Parathyroid adenoma (tissue), 2 donors: Measurements from ENCODE around the gene MAPK13.

Experiments used
- H2AFZ ChIP-seq: fragments of 300-600 bp; sonication (generic); one replicate; pipeline ENCODE4 v1.7.0; 2017; ENCODE audit warnings: antibody characterized with exemption, mild to moderate bottlenecking
- H3K27ac ChIP-seq: fragments of 300-600 bp; sonication (generic); one replicate; pipeline ENCODE4 v1.7.0; 2017
- H3K27me3 ChIP-seq: fragments of 300-600 bp; sonication (generic); one replicate; pipeline ENCODE4 v1.7.0; 2017; ENCODE audit warnings: low read length; ENCODE audit not compliant: control insufficient read depth, insufficient read depth
- H3K36me3 ChIP-seq: fragments of 300-600 bp; sonication (generic); one replicate; pipeline ENCODE4 v1.7.0; 2017; ENCODE audit warnings: low read length; ENCODE audit not compliant: control insufficient read depth, insufficient read depth
- H3K4me1 ChIP-seq: fragments of 300-600 bp; sonication (generic); one replicate; pipeline ENCODE4 v1.7.0; 2017; ENCODE audit warnings: control low read depth
- H3K4me2 ChIP-seq: fragments of 300-600 bp; sonication (generic); one replicate; pipeline ENCODE4 v1.7.0; 2017; ENCODE audit warnings: low read length
- H3K4me3 ChIP-seq: fragments of 300-600 bp; sonication (generic); one replicate; pipeline ENCODE4 v1.7.0; 2017; ENCODE audit warnings: low read depth, low read length
- H3K79me2 ChIP-seq: fragments of 300-600 bp; sonication (generic); one replicate; pipeline ENCODE4 v1.7.0; 2017; ENCODE audit warnings: control low read depth
- H3K9ac ChIP-seq: fragments of 300-600 bp; sonication (generic); one replicate; pipeline ENCODE4 v1.7.0; 2017; ENCODE audit warnings: mild to moderate bottlenecking
- H3K9me3 ChIP-seq: fragments of 300-600 bp; sonication (generic); one replicate; pipeline ENCODE4 v1.7.0; 2017; ENCODE audit warnings: low read length; ENCODE audit not compliant: control insufficient read depth
- TF ChIP-seq, protein P1 (sequence below): fragments of 300-600 bp; sonication (generic); IDR thresholded peaks from one replicate; pipeline ENCODE4 v1.7.0; 2017; ENCODE audit warnings: antibody characterized with exemption, mild to moderate bottlenecking
- donor health status: primary hyperparathyroidism.

MAPK13 gene

DNA sequence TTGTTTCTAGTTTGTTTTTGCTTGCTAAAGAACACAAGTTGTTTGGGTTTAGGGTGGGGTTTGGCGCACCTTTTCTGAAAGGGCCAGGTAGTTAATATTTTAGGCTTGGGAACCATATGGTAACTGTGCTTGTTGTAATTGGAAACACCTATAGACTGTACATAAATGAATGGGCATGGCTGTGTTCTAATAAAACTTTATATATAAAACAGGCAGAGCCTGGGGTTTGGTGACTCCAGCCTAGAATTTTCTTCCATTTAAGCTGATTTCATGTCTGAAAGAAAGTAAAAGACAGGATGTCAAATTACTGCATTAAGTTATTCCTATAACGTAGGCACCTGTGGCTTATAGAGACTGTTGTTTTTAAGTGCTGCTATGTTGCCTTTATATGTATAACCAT, 36.1 kb upstream of the MAPK13 start:
- no peak overlapping the region for H3K4me2 ChIP-seq
- H3K79me2 ChIP-seq: peaks cover 3% of the 10 kb centered on the region
- H3K4me3 ChIP-seq: no peak overlapping the region
- no peaks in the 10 kb centered on the region for H3K9me3 ChIP-seq
- H3K27me3 ChIP-seq: no peaks in the 10 kb centered on the region
- H3K27ac ChIP-seq: no peak overlapping the region
- no peak overlapping the region for H2AFZ ChIP-seq
- no peaks in the 10 kb centered on the region for H3K36me3 ChIP-seq
- TF ChIP-seq, protein P1, sequence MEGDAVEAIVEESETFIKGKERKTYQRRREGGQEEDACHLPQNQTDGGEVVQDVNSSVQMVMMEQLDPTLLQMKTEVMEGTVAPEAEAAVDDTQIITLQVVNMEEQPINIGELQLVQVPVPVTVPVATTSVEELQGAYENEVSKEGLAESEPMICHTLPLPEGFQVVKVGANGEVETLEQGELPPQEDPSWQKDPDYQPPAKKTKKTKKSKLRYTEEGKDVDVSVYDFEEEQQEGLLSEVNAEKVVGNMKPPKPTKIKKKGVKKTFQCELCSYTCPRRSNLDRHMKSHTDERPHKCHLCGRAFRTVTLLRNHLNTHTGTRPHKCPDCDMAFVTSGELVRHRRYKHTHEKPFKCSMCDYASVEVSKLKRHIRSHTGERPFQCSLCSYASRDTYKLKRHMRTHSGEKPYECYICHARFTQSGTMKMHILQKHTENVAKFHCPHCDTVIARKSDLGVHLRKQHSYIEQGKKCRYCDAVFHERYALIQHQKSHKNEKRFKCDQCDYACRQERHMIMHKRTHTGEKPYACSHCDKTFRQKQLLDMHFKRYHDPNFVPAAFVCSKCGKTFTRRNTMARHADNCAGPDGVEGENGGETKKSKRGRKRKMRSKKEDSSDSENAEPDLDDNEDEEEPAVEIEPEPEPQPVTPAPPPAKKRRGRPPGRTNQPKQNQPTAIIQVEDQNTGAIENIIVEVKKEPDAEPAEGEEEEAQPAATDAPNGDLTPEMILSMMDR: no peak
- H3K9ac ChIP-seq: no peak overlapping the region
- no peaks in the 10 kb centered on the region for H3K4me1 ChIP-seq

DNA sequence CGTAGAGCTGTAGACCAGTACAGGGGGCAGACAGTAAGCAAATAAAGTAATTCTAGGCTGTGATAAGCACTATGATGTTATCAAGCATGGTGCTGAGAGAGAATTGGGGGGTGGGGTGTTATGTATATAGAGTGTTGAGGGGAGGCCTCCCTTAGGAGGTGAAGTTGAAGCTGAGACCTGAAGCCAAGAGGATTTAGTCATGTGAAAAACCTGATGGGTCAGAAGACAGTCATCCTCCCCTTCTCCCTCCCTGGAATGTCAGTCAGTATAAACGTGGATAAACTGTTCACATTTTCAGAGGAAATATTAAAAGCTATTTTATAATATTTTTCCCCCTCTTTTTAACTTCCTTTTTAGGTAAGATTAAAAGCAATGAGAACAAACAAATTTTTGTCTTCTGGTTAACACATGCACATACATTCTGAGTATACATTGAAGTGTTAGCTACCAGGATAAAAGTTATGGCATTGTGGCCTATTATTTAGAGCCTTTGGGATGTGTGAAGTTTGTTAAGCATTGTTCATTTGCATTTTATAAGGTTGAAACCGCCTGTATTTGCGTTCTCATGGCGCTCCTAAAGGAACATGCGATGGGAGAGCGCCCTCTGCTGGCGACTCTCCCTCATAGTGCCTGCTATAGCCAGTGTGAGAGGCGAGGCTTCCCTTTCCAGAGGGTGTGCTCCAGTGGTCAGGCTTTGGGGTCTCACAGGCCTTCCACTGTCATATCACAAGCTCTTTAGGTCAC, 35.4 kb upstream of the MAPK13 start:
- H3K36me3 ChIP-seq: no peaks in the 10 kb centered on the region

DNA sequence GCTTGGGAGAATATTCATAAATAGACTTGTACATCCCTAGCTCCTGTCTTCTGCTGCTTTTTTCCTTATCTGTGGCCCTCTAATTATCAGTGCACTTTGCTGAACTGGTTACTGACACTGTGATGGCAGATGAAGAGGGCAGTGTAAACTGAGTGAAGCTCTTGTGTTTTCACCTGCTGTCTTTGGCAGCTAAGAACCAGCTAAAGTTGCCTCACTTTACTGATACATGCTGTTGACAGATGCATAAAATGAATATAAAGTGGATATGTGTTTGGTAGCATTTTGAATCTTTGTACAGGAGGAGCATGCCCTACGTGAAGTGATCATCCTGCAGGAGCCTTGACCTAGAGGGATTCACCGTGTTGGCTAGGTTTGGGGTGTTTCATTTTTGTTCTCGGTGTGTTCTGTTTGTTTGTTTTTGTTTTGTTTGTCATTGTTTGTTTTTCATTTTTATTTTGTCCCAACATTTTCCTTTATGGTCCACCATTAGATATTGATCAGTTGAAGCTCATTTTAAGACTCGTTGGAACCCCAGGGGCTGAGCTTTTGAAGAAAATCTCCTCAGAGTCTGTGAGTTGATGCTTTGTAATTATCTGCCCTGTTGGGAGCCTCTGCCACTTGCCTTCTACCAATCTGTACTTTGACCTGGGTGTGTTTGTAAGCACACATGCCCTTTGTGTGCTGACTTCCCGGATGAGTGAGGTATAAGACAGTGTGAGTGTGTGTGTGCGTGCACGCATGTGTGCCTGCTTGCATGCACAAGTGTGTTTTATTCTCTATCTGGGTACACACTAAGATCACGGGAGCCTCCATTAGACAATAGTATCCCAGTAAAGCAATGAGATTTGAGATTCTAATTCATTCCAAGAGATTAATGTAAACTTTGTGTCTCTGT, 34.6 kb upstream of the MAPK13 start:
- Histone ChIP-seq H3K9me3 (no peaks in the 10 kb centered on the region), H3K9ac (no peak overlapping the region), H3K27ac (no peak overlapping the region), H3K27me3 (no peaks in the 10 kb centered on the region), H3K4me2 (no peak overlapping the region), H3K36me3 (no peaks in the 10 kb centered on the region), H3K4me1 (no peaks in the 10 kb centered on the region), H2AFZ (no peak overlapping the region), H3K79me2 (peaks cover 3% of the 10 kb centered on the region), H3K4me3 (no peak overlapping the region)
- TF ChIP-seq, protein P1: no peak

More for the DNA sequence above, 35.4 kb upstream of the MAPK13 start:
- Histone ChIP-seq H3K27me3 (no peaks in the 10 kb centered on the region), H3K79me2 (peaks cover 3% of the 10 kb centered on the region), H3K9me3 (no peaks in the 10 kb centered on the region), H3K4me3 (no peak overlapping the region), H3K4me1 (no peaks in the 10 kb centered on the region), H3K27ac (no peak overlapping the region), H3K9ac (no peak overlapping the region), H2AFZ (peak overlapping the region; percentile 50), H3K4me2 (no peak overlapping the region)
- TF ChIP-seq, protein P1: peak; percentile 95

DNA sequence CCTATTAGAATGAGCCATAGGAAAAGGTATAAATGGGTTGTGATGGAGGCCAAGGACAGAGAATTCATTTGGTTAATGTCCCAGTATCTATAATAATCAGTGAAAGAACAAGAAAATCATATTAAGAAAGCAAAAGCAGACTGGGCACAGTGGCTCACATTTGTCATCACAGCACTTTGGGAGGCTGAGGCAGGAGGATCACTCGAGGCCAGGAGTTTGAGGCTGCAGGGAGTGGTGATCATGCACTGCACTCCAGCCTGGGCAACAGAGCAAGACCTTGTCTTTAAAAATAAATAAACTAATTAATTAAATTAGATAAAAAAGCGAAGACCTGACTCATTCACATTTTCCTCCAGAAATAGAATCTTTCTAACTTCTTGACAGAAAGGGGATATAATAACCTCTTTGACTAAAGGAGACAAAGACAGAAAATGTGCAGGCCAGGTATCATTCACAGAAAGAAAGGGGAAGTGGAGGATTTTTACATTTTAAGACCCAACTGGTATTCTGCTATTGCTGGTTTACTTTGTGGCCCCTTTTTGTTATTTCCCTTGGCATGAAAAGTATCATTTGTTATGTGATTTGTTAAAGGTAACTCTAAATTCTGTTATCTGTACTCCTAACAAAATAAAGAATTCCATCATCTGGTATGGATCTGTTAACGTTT, 31.9 kb upstream of the MAPK13 start:
- Histone ChIP-seq H3K27ac (no peak overlapping the region), H3K4me2 (no peak overlapping the region), H3K9ac (no peak overlapping the region), H3K36me3 (no peaks in the 10 kb centered on the region), H3K27me3 (no peaks in the 10 kb centered on the region), H3K4me3 (no peak overlapping the region), H3K79me2 (peaks cover 7% of the 10 kb centered on the region), H3K4me1 (no peaks in the 10 kb centered on the region), H2AFZ (no peak overlapping the region), H3K9me3 (no peaks in the 10 kb centered on the region)
- TF ChIP-seq, protein P1: no peak
